Astrocyte of the cerebellum (primary cell): Measurements from ENCODE around the gene RTN3.

Experiments
- DNase-seq: peaks from one replicate; pipeline ENCODE4 v3.0.0-alpha.2; 2011; ENCODE audit warnings: low read depth
- H3K4me3 ChIP-seq: 2 replicates; pipeline ENCODE4 v1.5.1; 2011; ENCODE audit warnings: mild to moderate bottlenecking, low read depth, low read length, moderate library complexity
- in situ Hi-C: cut with HindIII; loops from 2 replicates; pipeline ENCODE4 v1.10.0; 2017; ENCODE audit warnings: low sequenced_read_pairs
- TF ChIP-seq, protein P1 (sequence below): IDR thresholded peaks from 2 replicates; pipeline ENCODE4 v1.5.1; 2012; ENCODE audit warnings: low read length, low read depth, moderate library complexity, mild to moderate bottlenecking; ENCODE audit errors: missing control alignments

The RTN3 gene

DNA sequence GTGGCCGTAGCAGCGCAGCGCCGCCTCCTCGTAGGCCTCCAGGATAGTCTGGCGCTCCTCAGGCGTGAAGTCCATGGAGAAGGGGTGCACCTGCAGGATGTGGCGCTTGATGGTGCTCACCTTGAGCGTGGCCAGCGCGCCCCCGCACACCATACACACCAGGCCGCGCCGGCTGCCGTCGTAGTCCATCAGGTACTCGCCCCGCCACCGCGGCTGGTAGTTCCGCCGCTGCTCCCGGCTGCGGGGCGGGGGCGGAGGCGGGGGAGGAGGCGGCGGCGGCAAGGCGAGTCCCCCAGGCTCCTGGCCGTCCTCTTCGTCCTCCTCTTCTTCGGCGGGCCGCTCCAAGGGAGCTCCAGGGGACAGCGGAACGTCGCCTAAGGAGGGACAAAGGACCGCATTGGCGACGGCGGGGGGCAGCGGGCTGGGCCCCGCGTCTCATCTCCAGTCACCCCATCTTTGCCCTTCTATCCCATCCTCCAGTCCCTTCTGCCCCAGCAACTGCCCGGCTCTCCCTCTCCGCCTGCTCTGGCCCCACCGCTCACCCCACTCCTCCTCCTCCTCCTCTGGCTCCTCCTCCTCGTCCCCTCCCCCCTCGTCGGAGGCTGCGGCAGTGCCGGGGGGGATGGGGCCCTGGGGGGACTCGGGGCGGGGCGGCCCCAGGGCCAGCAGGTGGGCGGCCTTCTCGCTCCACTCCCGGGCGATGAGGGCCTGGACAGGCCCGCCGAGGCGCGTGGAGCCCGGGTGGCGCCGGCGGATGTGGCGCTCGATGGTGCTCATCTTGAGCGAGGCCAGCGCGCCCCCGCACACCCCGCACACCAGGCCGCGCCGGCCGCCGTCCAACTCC, 82.4 kb downstream of the RTN3 start:
- no peak for DNase-seq
- H3K4me3 ChIP-seq: peak overlapping the region; percentile 7
- TF ChIP-seq, protein P1, sequence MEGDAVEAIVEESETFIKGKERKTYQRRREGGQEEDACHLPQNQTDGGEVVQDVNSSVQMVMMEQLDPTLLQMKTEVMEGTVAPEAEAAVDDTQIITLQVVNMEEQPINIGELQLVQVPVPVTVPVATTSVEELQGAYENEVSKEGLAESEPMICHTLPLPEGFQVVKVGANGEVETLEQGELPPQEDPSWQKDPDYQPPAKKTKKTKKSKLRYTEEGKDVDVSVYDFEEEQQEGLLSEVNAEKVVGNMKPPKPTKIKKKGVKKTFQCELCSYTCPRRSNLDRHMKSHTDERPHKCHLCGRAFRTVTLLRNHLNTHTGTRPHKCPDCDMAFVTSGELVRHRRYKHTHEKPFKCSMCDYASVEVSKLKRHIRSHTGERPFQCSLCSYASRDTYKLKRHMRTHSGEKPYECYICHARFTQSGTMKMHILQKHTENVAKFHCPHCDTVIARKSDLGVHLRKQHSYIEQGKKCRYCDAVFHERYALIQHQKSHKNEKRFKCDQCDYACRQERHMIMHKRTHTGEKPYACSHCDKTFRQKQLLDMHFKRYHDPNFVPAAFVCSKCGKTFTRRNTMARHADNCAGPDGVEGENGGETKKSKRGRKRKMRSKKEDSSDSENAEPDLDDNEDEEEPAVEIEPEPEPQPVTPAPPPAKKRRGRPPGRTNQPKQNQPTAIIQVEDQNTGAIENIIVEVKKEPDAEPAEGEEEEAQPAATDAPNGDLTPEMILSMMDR: no peak
- in situ Hi-C loops: no loop called here

DNA sequence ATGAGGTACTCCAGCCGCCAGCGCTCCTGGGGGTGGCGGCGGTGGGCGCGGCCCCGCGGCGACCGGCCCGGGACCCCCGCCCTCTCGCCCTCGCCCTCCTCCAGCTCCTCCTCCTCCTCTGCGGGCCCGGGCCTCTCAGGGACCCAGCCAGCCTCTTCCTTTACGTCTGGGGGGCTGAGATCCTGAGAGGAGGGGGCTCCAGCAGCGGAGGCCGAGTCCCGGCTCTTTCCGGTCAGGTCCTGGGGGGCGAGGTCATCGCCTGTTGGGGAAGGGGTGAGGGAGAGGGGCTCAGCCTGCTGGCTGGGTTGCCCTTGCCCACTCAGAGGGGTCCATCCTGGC, 83.0 kb downstream of the RTN3 start:
- in situ Hi-C loops: no loop called here
- no peak overlapping the region for H3K4me3 ChIP-seq
- no peak for DNase-seq
- TF ChIP-seq, protein P1: no peak

DNA sequence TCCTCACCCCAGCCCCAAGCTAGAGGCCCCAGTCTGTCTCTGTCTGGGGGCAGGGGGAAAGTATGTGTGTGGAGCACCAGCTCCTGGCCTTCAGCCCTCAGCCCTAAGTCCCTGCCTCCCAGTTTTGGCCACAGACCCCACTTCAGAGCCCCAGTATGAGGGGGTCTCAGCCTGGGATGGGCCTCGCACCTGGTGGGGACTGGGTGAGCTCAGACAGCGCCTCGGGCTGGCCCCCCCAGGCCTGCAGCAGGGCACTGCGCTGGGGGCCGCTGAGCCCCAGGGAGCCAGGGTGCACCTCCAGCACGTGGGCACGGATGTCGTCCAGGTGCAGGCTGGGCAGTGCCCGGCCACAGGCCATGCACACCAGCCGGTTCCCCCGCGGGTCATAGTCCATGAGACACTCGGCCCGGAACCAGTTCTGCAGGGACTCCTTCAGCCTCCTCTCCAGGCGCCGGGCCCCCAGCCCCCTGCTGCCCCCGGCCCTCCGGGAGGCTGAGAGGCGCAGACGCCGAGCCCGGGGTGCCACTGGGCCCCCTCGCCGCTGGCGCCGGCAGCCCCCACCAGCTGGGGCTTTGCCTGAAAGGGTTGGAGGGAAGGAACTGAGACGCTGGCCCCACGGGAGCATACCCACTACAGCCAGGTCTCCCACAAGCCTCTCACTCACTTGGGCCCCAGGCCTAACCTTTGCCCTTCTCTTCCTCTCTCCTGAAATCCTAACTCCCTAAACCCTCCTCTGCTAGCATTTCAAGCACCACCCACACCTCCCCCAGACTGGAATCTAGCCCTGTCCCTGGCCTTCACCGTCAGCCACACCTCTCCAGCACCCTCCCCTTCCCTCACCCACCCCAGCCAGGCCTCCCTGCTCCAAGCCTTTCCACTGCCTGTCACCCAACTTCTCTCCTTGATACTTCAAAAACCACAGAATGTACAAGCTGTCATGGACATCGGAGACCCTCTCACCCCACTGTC, 83.7 kb downstream of the RTN3 start:
- H3K4me3 ChIP-seq: no peak overlapping the region
- in situ Hi-C loops: no loop called here
- TF ChIP-seq, protein P1: no peak
- DNase-seq: no peak

DNA sequence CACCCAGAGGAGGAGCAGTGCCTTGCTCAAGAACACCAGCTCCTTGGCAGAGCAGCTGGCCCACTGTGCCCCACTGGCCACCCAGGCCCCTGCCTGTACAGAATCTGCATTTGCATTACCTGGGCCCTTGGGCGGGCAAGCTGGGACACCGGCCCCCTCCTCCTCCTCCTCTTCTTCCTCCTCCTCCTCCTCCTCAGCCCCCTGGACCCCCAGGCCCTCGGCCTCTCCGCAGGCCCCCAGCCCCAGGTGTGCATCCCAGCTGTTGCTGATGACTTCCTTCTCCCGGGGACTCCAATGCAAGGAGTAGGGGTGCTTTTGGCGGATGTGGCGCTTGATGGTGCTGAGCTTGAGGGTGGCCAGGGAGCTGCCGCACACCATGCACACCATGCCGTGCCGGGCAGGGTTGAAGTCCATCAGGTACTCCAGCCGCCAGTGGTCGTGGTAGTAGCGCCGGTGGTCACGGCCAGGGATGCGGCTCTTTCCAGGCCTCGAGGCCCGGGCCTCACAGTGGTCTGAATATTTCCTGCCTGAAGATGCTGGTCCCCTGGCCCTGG, 84.5 kb downstream of the RTN3 start:
- TF ChIP-seq, protein P1: no peak
- H3K4me3 ChIP-seq: peak overlapping the region; percentile 96
- in situ Hi-C loops: no loop called here
- no peak for DNase-seq

DNA sequence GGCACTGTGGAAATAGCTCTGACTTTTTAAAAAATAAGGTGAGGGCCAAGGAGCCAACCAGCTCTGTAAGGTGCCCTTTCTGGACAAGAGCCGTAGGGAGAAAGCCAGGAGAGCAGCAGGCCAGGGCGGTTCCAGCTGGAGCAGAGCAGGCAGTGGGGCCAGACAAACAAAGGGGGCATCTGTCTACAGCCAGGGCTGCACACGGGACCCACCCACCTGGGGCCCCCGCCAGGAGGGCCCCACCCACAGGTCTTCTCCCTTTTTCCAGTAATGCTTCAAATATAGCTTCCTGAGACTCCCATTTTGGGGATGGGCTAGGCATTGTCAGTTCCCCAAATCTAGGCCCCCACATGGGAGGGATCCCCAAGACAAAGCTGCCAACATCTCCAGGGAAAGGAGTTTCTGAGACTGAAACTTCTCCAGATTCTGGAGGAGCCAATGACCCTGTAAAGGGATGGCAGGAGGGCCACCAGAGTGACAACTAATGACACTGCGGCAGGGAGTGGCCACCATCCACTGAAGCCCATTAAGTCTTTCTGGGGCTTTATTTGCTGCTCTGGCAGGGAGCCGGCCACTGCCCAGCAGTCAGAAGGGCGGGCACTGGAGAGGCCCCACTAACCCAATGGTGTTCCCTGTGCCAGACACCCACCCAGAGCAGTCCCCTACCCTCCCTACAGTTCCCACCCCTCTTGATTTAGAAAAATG, 85.4 kb downstream of the RTN3 start:
- in situ Hi-C loops: no loop called here
- H3K4me3 ChIP-seq: peak overlapping the region; percentile 96
- DNase-seq: no peak
- TF ChIP-seq, protein P1: no peak

DNA sequence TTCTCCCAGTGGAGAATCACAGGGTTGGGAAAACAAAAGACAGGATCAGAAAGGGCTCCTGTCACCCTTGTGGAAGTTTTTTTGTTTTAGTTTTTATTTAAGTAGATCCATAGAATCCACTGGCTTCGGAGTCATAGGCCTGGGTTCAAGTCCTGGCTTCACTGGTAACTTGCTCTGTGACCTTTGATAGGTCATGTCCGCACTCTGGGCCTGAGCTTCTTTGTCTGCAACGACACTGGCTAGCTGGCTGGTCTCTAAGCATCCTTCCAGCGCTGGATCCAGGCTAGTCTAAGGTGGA, 85.9 kb downstream of the RTN3 start:
- in situ Hi-C loops: no loop called here
- H3K4me3 ChIP-seq: peak overlapping the region; percentile 96
- no peak for DNase-seq
- TF ChIP-seq, protein P1: no peak
